Trophoblast cell (in vitro differentiated cells and primary cell): ENCODE data around the gene CLIC2.
"Not testable (repeated sequence)": the region's sequence is repeated elsewhere in the genome, so short reads cannot be mapped to it uniquely, and the experiment has no call there.

ENCODE experiments used
- DNase-seq, 2 donors: peaks; one replicate each; pipeline ENCODE4 v3.0.0-alpha.2; 2016
- H2AFZ ChIP-seq: 2 replicates; pipeline ENCODE4 v1.6.1; 2013; ENCODE audit warnings: low read length, moderate library complexity, mild to moderate bottlenecking; ENCODE audit not compliant: insufficient read depth, poor library complexity
- H2AK5ac ChIP-seq: 2 replicates; pipeline ENCODE4 v1.6.1; 2013; ENCODE audit warnings: mild to moderate bottlenecking, low read length
- H2BK120ac ChIP-seq: 2 replicates; pipeline ENCODE4 v1.6.1; 2013; ENCODE audit warnings: low read length, mild to moderate bottlenecking, moderate library complexity; ENCODE audit not compliant: insufficient read depth, poor library complexity
- H2BK12ac ChIP-seq: 2 replicates; pipeline ENCODE4 v1.6.1; 2013; ENCODE audit warnings: mild to moderate bottlenecking, low read length, moderate library complexity
- H2BK5ac ChIP-seq: 2 replicates; pipeline ENCODE4 v1.6.1; 2013; ENCODE audit warnings: low read length, low read depth, moderate library complexity, mild to moderate bottlenecking; ENCODE audit not compliant: poor library complexity
- H3K14ac ChIP-seq: 2 replicates; pipeline ENCODE4 v1.6.1; 2013; ENCODE audit warnings: mild to moderate bottlenecking, low read length
- H3K18ac ChIP-seq: 2 replicates; pipeline ENCODE4 v1.6.1; 2013; ENCODE audit warnings: mild to moderate bottlenecking, low read length
- H3K23ac ChIP-seq: 2 replicates; pipeline ENCODE4 v1.6.1; 2013; ENCODE audit warnings: low read length
- H3K27ac ChIP-seq: 2 replicates; pipeline ENCODE4 v1.5.1; 2013; ENCODE audit warnings: low read depth, mild to moderate bottlenecking, inconsistent platforms, low read length, moderate library complexity
- H3K27me3 ChIP-seq: 2 replicates; pipeline ENCODE4 v1.6.1; 2013; ENCODE audit warnings: inconsistent platforms, mild to moderate bottlenecking, low read length, moderate library complexity; ENCODE audit not compliant: insufficient read depth
- H3K36me3 ChIP-seq, 2 experiments: 1 replicate in 1 of 2; 2 replicates in 1 of 2; pipeline ENCODE4 v1.6.1; 2013; ENCODE audit warnings: low read length in 2 of 2, mild to moderate bottlenecking in 2 of 2, moderate library complexity in 1 of 2; ENCODE audit not compliant: insufficient read depth in 2 of 2, control insufficient read depth in 1 of 2
- H3K4ac ChIP-seq: 2 replicates; pipeline ENCODE4 v1.6.1; 2013; ENCODE audit warnings: low read depth, mild to moderate bottlenecking, low read length, moderate library complexity
- H3K4me1 ChIP-seq, 2 experiments: 1 replicate in 1 of 2; 2 replicates in 1 of 2; pipeline ENCODE4 v1.6.1; 2013; ENCODE audit warnings: low read length in 2 of 2, mild to moderate bottlenecking in 2 of 2, moderate library complexity in 1 of 2; ENCODE audit not compliant: insufficient read depth in 2 of 2, control insufficient read depth in 1 of 2
- H3K4me2 ChIP-seq: 2 replicates; pipeline ENCODE4 v1.6.1; 2013; ENCODE audit warnings: inconsistent platforms, mild to moderate bottlenecking, low read length, moderate library complexity
- H3K4me3 ChIP-seq: 2 replicates; pipeline ENCODE4 v1.5.1; 2013; ENCODE audit warnings: mild to moderate bottlenecking, low read depth, low read length, inconsistent platforms
- H3K79me1 ChIP-seq: one replicate; pipeline ENCODE4 v1.6.1; 2013; ENCODE audit warnings: low read length
- H3K79me2 ChIP-seq: 2 replicates; pipeline ENCODE4 v1.6.1; 2013; ENCODE audit warnings: low read length, mild to moderate bottlenecking; ENCODE audit not compliant: control insufficient read depth, insufficient read depth, poor library complexity
- H3K9ac ChIP-seq: 2 replicates; pipeline ENCODE4 v1.6.1; 2013; ENCODE audit warnings: mild to moderate bottlenecking, low read length
- H3K9me3 ChIP-seq: 2 replicates; pipeline ENCODE4 v1.6.1; 2013; ENCODE audit warnings: low read depth, mild to moderate bottlenecking, control low read depth, inconsistent platforms, low read length; ENCODE audit not compliant: insufficient read depth
- H4K12ac ChIP-seq: 2 replicates; pipeline ENCODE4 v1.6.1; 2013; ENCODE audit warnings: low read depth, mild to moderate bottlenecking, low read length, moderate library complexity
- H4K8ac ChIP-seq: 2 replicates; pipeline ENCODE4 v1.6.1; 2013; ENCODE audit warnings: low read depth, mild to moderate bottlenecking, low read length, moderate library complexity
- H4K91ac ChIP-seq: one replicate; pipeline ENCODE4 v1.6.1; 2013; ENCODE audit warnings: low read depth, mild to moderate bottlenecking, low read length, moderate library complexity
- WGBS: extraction: QIAGEN DNeasy Blood & Tissue Kit; methylation state at CpG from one replicate; pipeline ENCODE4 v1.1.7; 2013; ENCODE audit warnings: missing lambda C conversion rate; ENCODE audit not compliant: insufficient read length, insufficient coverage; ENCODE audit errors: extremely low coverage; 5-methylcytosine and 5-hydroxymethylcytosine counted together

Gene CLIC2

GRCh38 chrX:155279873-155280272, 54.5 kb downstream of the CLIC2 start:
- Histone ChIP-seq H3K18ac (no peak overlapping the region), H3K4ac (no peak overlapping the region), H3K9ac (no peak overlapping the region), H3K79me1 (no peaks in the 10 kb centered on the region), H3K23ac (no peak overlapping the region), H2BK120ac (no peak overlapping the region), H3K4me2 (no peak overlapping the region), H2AK5ac (no peak overlapping the region), H3K36me3 (no peaks in the 10 kb centered on the region), H4K12ac (no peak overlapping the region), H2BK5ac (no peak overlapping the region), H4K8ac (no peak overlapping the region), H3K9me3 (no peaks in the 10 kb centered on the region), H3K27me3 (no peaks in the 10 kb centered on the region), H3K27ac (no peak overlapping the region), H3K79me2 (no peaks in the 10 kb centered on the region), H4K91ac (no peak overlapping the region), H2AFZ (no peak overlapping the region), H3K4me1 (no peaks in the 10 kb centered on the region), H2BK12ac (no peak overlapping the region), H3K4me3 (no peak overlapping the region), H3K14ac (no peak overlapping the region)
- WGBS = no CpG with 5 or more reads among the region's 1 CpG
- DNase-seq = no peak

- Histone ChIP-seq H3K36me3 (no peaks in the 10 kb centered on the region), H3K23ac (no peak overlapping the region), H3K4ac (no peak overlapping the region), H2BK12ac (no peak overlapping the region), H2BK120ac (no peak overlapping the region), H3K9me3 (no peaks in the 10 kb centered on the region), H2AFZ (no peak overlapping the region), H4K91ac (no peak overlapping the region), H2BK5ac (no peak overlapping the region), H4K8ac (no peak overlapping the region), H2AK5ac (no peak overlapping the region), H3K14ac (no peak overlapping the region), H3K4me1 (no peaks in the 10 kb centered on the region), H3K4me3 (no peak overlapping the region), H3K4me2 (no peak overlapping the region), H3K18ac (no peak overlapping the region), H3K9ac (no peak overlapping the region), H4K12ac (no peak overlapping the region), H3K27me3 (no peaks in the 10 kb centered on the region), H3K79me1 (no peaks in the 10 kb centered on the region), H3K79me2 (no peaks in the 10 kb centered on the region), H3K27ac (no peak overlapping the region)
- no peak for DNase-seq
- no CpG with 5 or more reads among the region's 1 CpG for WGBS
Measured at GRCh38 chrX:155270969-155271368, 63.4 kb downstream of the CLIC2 start.

GRCh38 chrX:155267995-155268394, 66.4 kb downstream of the CLIC2 start:
- not testable (repeated sequence) for H3K14ac ChIP-seq, H3K4ac ChIP-seq, H3K79me2 ChIP-seq, H2AK5ac ChIP-seq, H4K8ac ChIP-seq, H3K9me3 ChIP-seq, H4K91ac ChIP-seq, H3K4me1 ChIP-seq, H3K18ac ChIP-seq, H3K27me3 ChIP-seq, H2BK5ac ChIP-seq, H4K12ac ChIP-seq, H2BK12ac ChIP-seq, H3K27ac ChIP-seq, H3K9ac ChIP-seq, H3K36me3 ChIP-seq, H2AFZ ChIP-seq, H3K23ac ChIP-seq, H3K4me2 ChIP-seq, H2BK120ac ChIP-seq, H3K79me1 ChIP-seq, DNase-seq, H3K4me3 ChIP-seq
- WGBS = no CpG with 5 or more reads among the region's 1 CpG

- Histone ChIP-seq H3K14ac (no peak overlapping the region), H2AFZ (no peak overlapping the region), H2BK120ac (no peak overlapping the region), H3K9ac (no peak overlapping the region), H3K4me3 (no peak overlapping the region), H4K8ac (no peak overlapping the region), H3K27me3 (no peaks in the 10 kb centered on the region), H3K4ac (no peak overlapping the region), H2BK5ac (no peak overlapping the region), H3K36me3 (no peaks in the 10 kb centered on the region), H2BK12ac (no peak overlapping the region), H4K12ac (no peak overlapping the region), H3K18ac (no peak overlapping the region), H4K91ac (no peak overlapping the region), H3K27ac (no peak overlapping the region), H3K4me1 (peaks cover 0 to 2% of the 10 kb centered on the region in 2 experiments), H3K79me2 (no peaks in the 10 kb centered on the region), H3K9me3 (no peaks in the 10 kb centered on the region), H2AK5ac (no peak overlapping the region), H3K4me2 (no peak overlapping the region), H3K23ac (no peak overlapping the region), H3K79me1 (no peaks in the 10 kb centered on the region)
- WGBS = no CpG with 5 or more reads among the region's 1 CpG
- no peak for DNase-seq
Measured at GRCh38 chrX:155266439-155266838, 68.0 kb downstream of the CLIC2 start.
